ENCODE results near the gene VAMP8.

- no peak for TF ChIP-seq POLR2A (IDR thresholded peaks at IDR 0.05; ENCODE audit: low read length)
- no peak for TF ChIP-seq GATA1 (IDR thresholded peaks at IDR 0.05; ENCODE audit: low read depth, low read length)
Observed at GRCh38 chr2:85606116-85606455, 28.7 kb downstream of the VAMP8 start.

Measured in erythroblast (primary cell).